Stimulated activated CD8-positive, alpha-beta memory T cell treated with anti-CD3 and anti-CD28 coated beads, Interleukin-12 subunit alpha, Interleukin-12 subunit beta, amount 100 ng/mL, for 24 hours (primary cell): ENCODE data around the gene TNFSF18.
"Not testable (repeated sequence)": the region's sequence is repeated elsewhere in the genome, so short reads cannot be mapped to it uniquely, and the experiment has no call there.

Source experiments
- DNase-seq: peaks from one replicate; pipeline ENCODE4 v3.0.0-alpha.2; 2020; ENCODE audit errors: extremely low read depth

Gene TNFSF18, protein sequence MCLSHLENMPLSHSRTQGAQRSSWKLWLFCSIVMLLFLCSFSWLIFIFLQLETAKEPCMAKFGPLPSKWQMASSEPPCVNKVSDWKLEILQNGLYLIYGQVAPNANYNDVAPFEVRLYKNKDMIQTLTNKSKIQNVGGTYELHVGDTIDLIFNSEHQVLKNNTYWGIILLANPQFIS

DNA sequence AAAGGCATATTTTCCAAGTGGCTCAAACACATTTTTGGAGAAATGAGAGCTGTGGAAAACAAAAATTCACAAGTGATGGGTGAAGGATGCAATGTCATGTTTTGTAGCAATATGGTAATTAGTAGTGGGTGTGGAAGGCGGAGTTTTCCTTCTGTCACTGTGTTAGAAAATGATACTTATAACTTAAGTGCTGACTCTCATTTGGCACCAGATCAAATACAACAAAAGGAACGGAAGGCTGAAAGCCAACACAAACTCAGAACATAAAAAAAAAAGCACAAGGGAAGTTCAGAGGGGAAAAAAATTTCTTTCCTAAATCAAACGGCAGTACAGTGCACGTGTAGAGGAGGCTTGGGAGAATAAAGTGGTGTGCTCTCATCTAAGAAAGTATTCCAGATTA is at the start of gene TNFSF18:
Gene TNFSF18, minus strand, starts transcription at position 77 of the 400 bp plus-strand sequence. Its CDS starts 45 bp downstream, at position 32.
- DNase-seq: no peak

DNA sequence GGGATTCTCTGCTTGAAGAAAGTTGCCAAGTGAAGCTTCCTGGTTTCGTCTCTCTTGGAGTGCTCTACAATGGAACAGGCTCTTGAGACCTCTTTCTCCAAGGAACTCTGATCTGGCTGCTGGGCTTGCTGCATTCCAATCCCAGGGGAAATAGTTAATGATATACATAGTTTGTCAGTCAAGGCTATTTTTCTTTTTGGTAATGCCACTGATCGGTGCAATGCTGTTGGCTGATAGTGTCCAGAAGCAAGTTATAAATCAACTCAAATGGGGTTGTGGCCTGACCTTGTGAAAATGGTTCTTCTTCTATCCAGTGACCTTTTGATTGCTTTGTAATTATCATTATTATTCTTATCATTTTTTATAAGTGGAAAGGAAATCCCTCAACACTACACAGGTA is 48.4 kb upstream of the TNFSF18 start:
- no peak for DNase-seq

DNA sequence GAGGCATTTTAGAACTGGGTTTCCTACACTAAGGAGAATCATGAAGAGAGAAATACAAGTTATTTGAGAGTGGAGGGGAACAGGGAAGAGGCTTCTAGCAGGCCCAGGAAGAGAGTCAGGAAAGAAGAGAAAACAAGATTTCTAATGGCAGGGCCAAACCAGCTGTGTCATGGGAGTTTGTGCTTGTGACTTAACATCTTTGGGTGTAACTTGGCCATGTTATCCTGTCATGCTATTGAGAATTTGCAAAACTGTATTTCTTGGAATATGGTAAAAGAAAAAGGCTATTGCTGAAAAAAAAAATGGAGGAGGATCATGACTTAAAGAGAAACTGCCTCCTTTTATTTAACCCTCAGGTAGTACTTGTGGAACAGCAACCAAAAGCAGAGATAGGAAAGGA is 47.4 kb upstream of the TNFSF18 start:
- no peak for DNase-seq

DNA sequence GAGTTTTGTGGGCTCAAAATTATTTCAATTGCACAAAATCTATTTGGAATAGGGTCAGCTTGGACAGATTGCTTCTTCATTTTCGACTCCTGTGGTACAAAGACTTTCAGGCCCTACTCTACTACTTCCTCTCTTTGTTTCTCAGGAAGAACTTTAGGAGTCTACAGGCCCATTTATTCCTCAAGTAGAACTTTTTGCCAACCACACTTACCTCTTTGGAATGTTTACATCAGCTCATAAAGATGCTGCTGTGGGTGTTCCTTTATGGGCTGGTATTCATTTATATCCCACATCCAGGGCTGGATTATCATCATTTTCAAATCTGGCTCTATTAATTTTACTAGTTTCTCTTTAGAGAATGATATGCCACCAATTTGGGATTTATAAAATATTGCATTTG is 46.3 kb upstream of the TNFSF18 start:
- DNase-seq: no peak

DNA sequence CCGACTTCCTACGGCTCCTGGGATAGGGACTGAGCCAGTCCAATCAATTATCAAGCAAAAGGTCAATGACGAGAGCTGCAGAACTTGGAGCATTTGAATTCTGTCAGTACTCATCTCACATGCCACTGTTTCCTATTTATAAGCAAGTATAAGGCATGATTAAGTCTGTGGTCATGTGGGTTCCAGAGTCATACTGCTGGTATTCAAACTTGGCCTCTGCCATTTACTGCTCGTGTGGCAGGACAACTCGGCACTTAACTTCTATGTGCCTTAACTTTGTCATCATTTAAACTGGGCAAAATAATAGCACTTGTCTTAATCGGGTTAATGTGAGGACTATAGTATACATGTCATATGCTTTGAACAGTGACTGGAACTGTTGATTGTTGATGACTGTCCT is 44.9 kb upstream of the TNFSF18 start:
- DNase-seq: no peak

DNA sequence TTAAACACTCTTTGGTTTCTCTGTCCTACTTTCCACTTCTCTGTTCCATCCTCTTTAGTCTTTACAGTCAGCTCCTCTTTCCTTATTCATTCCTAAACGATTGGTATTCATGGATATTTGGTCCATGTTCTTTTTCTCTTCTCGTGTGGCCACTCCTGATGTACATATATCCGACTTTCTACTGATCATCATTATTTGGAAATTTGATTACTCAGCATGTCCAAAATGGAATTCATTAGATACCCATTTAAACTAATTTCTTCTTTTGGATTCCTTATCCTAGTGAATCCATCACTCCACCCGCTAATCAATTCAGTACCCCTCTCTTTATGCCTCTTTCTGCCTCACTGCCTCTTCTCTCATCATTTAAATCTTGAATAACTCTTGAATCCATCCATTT is 43.8 kb upstream of the TNFSF18 start:
- DNase-seq: no peak

DNA sequence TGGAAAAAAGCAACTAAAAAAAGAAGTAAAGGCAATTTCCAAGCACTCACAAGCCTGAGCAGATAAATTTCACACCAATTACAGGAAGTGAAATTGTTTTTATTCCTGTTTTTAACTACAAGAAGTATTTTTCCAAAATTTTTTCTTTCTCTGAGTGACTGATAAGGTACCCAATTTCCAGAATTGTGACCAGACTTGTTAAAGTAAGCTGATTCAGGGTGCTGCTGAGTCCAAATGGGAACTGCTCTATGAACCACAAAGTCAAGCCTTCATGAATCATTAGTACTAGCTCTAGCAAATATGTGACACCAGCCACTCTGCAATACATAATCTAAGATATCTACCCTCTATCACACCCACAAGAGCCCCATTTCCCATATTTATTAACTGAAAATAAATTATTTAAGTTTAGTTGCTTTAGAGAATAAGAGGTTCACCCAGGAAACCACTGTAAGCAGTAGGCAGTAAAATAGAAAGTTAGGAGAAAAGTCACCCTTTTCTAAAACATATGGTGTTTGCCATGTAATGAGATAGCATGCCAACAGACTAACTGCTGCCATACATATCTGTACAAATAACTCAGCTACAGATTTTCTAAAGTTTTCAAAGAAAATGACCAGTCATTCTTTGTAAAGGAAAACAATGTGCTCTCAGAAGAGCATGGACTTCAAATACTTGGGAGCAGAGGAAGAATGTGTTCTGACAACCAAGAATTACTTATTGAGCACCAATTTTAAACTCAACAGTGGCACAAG is 43.1 kb upstream of the TNFSF18 start:
- DNase-seq: no peak

DNA sequence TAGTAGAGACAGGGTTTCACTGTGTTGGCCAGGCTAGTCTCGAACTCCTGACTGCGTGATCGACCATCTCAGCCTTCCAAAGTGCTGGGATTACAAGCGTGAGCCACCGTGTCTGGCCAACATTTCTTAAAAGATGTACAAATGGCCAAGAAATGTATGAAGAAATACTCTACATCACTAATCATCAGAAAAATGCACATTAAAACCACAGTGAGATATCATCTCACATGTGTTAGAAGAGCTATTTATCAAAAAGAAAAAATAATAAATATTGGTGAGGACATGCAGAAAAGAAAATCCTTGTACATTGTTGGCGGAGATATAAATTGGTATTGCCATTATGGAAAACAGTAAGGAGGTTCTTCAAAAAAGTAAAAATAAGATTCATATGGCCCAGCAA is 33.6 kb upstream of the TNFSF18 start:
- no peak for DNase-seq

DNA sequence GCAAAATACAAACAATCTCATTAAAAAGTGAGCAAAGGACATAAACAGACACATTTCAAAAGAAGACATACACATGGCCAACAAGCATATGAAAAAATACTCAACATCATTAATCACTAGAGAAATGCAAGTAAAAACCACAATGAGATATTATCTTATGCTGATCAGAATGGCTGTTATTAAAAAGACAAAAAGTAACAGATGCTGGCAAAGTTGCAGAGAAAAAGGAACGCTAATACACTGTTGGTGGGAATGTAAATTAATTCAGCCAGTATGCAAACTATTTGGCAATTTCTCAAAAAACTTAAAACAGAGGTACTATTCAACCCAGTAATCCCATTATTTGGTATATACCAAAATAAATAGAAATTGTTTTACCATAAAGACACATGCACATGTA is 32.2 kb upstream of the TNFSF18 start:
- DNase-seq: no peak

DNA sequence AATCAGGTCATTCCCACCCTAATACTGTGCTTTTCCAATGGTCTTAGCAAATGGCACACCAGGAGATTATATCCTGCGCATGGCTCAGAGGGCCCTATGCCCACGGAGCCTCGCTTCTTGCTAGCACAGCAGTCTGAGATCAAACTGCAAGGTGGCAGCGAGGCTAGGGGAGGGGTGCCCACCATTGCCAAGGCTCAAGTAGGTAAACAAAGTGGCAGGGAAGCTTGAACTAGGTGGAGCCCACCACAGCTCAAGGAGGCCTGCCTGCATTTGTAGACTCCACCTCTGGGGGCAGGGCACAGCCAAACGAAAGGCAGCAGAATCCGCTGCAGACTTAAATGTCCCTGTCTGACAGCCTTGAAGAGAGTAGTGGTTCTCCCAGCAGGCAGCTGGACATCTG is 23.5 kb upstream of the TNFSF18 start:
- DNase-seq: not testable (repeated sequence)

DNA sequence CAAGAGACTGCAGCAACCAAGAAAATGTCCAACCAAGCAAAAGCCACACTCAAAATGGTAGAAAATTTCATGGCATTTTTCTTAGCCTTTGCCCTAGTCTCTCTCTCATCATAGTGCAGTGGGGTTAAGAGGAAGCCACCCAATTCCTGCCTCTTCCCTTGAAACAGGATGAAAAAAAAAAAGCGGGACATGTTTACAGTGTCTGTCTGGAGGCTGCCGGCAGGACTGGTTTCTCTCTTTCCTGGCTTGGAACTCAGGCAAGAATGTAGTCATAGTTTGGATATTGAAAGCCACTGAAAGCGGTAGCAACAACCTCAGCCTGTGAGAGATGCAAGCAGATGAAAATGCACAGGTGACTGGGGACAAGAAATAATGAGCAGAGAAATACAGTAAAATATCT is 13.3 kb upstream of the TNFSF18 start:
- no peak for DNase-seq

DNA sequence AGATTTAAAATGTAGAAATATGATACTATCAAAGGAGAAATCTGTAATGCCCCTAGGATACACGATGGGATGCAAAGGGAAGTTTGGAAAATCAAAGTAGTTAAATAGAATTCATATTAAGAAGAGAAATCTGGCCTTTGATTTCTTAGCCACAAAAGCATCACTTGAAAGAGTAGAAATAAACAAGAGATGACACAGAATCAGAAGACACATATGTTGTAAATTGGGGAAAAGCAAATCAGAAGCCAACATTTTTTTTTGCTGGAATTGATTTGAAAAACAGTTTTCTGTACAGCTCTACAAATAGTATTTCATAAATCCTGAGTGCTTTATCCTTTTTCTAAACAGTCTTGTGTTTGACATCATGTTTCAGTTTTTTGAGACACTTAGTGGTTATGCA is 12.4 kb upstream of the TNFSF18 start:
- no peak for DNase-seq

DNA sequence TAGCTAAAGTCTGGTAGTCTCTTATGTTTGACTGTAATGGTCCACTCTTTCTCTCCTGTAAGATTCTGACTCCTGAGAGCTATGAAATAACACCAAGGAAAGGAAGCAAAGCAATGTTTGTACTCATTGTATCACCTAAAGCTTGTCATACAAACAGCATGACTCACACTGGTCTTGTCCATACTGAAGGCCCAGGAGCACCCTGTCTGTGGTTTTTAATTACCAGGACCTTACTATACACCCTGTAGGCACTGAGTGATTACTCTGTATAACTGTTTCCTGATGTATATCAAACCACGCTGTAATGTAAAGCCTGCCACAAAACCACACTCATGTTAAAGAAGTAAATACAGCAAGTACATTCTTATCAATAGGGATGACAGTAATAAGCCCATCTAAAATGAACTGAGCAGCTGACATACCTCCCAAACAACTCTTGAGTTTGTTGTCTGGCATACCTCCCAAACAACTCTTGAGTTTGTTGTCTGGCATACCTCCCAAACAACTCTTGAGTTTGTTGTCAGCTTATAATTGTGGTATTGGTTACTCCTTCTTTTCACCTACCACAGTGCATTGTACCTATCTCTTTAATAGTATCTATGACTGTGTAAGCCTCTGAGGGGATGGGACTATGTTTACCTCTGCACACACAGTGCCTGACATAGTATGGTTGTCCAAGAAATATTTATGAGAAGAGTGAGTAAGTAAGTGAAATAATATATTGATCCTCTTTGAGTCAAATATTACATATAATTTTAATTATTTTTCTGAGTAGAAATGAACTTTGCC is 11.6 kb upstream of the TNFSF18 start:
- no peak for DNase-seq

DNA sequence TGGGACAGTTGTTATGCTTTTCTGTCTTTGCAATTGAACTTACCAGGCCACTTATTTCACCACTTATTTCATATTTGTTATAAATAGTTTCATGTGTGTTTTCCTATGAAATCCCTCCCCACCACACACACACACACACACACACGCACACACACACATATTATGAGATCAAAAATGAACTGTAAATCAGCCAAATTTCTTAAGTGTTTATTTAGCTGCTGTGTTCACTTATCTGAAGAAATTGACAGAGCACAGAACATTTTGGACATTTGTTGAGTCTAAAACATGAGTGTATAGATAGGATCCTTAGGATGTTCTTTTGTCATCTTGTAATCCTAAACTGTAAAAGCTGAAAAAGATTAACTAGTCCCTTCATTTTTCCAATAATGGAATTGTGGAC is 7.8 kb upstream of the TNFSF18 start:
- no peak for DNase-seq

DNA sequence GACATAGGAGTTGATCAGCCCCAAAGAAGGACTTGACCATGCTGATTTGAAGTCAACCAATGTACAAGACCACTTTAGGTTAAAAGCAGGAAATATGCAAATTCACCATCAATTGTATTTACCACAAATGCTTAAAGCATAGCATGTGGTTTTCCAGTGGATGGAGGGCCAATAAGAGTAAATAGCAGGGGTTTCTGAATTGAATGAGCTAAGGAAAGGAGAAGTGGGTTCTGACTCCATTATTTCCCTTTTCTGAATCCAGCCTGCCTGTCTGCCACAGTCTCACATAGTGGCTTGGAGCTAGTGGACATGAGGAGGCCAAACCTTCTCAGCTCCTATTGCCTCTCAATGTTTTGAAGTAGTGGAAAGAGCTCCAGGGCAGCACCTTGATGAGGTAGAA is 7.2 kb upstream of the TNFSF18 start:
- DNase-seq: no peak

DNA sequence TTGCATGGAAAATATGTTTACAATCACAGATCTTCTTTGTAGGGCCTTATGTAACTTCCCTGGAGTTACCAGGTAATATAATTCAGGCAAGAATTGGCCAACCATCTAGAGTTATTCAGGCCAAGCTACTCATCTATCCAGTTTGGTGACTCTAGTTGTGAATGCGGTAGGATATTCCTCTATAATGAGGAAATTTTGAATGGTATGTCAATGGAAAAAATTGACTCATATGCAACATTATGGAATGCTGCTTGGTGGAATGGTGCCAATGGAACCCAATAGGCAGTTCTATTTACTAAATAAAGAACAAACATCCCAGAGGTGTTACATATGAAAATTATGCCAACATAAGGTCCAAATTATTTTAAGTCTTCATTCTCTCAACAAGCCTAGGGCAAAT is 5.6 kb upstream of the TNFSF18 start:
- DNase-seq: no peak

DNA sequence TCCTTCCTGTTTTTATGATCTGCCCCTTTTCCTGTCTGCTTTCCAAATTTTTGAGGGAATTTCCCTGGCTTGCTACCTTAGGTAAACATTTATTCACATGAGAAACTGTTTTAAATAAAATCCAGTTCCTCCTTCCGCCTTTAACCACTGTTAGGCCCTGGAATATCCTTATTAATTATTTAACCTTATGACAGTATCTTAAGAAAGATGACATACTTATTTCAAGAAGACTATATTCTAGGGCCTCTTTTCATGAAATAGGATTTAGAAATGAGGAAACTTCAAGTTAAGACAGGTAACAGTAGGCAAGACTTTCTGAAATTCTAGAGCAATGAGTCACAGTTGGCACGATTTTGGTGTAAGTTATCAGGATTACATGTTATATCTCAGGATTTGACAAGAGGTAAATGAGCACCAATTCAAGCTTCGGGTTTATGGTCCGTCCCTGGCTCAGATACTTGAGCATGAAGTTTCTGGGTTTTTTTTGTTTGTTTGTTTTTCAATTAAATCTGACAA is 2.0 kb upstream of the TNFSF18 start:
- no peak for DNase-seq

DNA sequence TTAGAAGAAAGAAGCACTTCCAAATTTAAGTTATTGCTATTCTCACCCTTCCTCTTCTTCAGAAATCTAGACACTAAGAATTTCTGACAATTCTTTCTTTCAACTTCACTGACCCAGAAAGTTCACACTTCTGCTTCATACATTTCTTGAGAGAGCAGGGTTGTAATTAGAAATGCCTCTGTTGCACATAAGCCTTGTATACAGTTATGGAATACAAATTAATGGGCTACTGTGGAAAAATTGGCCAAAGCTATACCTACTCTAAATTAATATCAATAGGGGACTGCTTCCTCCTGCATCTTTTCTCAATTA is 1.5 kb downstream of the TNFSF18 start:
- DNase-seq: no peak

DNA sequence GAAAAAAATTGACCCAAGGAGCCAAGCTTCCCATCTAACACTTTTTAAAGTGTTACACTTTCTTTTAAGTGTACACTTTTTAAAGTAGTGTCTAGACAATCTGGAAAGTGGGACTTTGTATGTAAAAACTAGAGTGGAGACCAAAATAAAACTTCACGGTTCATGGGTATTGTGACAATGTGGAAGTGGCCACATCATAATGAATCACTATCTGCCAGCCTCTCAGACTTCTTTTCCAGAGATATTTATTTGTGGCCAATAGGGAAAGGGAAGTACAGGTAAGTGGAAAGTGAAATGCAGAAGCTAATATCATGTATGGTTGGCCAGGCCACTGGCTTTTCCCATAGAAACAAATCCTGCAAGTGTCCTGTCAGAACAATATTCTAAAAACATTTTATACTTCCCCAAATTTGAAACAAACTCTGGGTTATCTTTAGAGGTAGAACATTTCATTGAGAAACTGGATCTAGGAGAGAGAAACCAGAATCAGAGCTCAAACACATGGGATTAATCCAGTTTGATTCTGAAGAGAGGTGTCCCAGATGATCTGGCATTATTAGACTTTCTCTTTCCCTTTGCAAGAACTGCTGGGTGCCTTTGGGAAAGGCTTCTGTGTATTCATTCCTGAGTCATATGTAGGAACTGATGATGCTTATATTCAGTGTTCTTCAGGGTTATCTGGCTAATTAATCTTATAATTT is 2.0 kb downstream of the TNFSF18 start:
- no peak for DNase-seq

DNA sequence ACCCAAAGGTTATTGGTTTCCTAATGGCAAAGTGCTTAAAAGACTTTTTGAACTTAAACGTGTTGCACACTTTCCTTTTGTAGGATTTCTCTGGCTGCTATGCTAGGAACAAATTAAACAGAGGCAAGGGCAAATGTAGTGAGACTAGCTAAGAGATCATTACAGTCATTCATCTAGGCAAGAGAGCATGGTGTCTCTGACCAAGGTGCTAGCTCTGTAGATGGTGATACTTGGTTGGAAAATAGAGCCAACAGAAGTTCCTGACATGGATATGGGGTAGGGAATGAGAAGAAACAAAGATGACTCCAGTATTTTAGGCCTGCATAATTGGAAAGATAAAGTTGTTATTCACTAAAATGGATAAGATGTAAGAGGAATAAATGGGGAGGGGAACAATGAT is 6.1 kb downstream of the TNFSF18 start:
- no peak for DNase-seq

DNA sequence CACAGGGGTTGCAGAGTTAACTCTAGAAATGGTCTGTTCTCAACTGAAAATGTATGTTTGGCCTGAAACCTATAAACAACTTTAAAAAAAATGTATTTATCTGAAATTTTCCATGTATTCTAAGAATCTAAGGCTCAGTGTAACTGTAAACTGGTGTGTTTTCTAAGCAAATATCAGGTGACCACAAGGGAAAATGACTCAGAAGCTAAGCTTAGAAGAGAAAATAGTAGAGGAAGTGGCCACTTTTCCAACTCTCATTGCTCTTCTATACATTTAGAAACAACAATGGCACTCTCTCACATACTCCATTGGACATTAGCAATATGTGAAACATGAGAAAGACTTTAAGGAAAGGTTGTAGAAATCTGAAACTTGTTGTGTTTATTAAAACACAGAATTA is 7.5 kb downstream of the TNFSF18 start:
- no peak for DNase-seq

DNA sequence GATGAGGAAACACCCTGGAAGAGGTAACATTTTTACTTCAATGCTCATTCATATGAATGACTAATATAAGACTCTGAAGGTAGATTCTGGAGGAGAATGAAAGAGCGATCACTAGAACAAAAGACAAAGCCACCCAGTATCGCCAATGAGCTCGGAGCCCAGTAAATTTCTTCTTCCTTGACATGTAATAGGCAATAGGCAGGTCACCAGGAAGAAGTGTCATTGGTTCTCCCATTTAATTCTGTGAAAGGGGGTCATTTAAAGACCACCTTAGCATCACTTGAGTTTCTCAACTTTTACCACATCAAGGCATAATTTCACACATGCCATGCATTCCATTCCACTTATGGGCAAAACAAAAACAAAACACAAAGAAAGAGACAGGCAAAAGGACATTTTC is 7.9 kb downstream of the TNFSF18 start:
- no peak for DNase-seq
